ENCODE results near the gene DUSP22. TPM values are rescaled to one million over a fixed set of nuclear protein-coding genes. Genes with fewer than 3 reads are reported as not detected.

The DUSP22 gene
- total RNA-seq, 4 donors from 2014 or later, result 34.7 to 75.9 (median 48.5) TPM

GRCh38 chr6:349491-349921 is 57.2 kb downstream of the DUSP22 start:
- peaks cover 0 to 28% (median 0%) of the 10 kb centered on the region in 3 donors for H3K36me3 ChIP-seq
- TF ChIP-seq POLR2A (IDR thresholded peaks at IDR 0.05) (no peak), CTCF (IDR thresholded peaks at IDR 0.05) (no peak)
- H3K4me3 ChIP-seq, result no peak overlapping the region
- DNase-seq, result no peak
- H3K4me1 ChIP-seq, result peaks cover 0 to 5% (median 0%) of the 10 kb centered on the region in 4 donors
- H3K27me3 ChIP-seq, result no peaks in the 10 kb centered on the region
- no peaks in the 10 kb centered on the region for H3K9me3 ChIP-seq
- H3K27ac ChIP-seq, result no peak overlapping the region

- H3K4me3 ChIP-seq, result no peak overlapping the region
- peaks cover 0 to 28% (median 0%) of the 10 kb centered on the region in 3 donors for H3K36me3 ChIP-seq
- no peak overlapping the region for H3K27ac ChIP-seq
- H3K27me3 ChIP-seq, result no peaks in the 10 kb centered on the region
- no peaks in the 10 kb centered on the region for H3K9me3 ChIP-seq
- no peak for TF ChIP-seq POLR2A (IDR thresholded peaks at IDR 0.05)
- no peak for TF ChIP-seq CTCF (IDR thresholded peaks at IDR 0.05)
- no peak for DNase-seq
- H3K4me1 ChIP-seq, result peaks cover 0 to 5% (median 0%) of the 10 kb centered on the region in 4 donors
Observed at GRCh38 chr6:350371-350770, 58.1 kb downstream of the DUSP22 start.

GRCh38 chr6:351011-351866 is 59.0 kb downstream of the DUSP22 start:
- no peak for DNase-seq
- Histone ChIP-seq H3K27ac (no peak overlapping the region), H3K27me3 (no peaks in the 10 kb centered on the region), H3K36me3 (peaks cover 0 to 28% (median 0%) of the 10 kb centered on the region in 3 donors), H3K9me3 (no peaks in the 10 kb centered on the region), H3K4me3 (no peak overlapping the region), H3K4me1 (peaks cover 0 to 5% (median 0%) of the 10 kb centered on the region in 4 donors)
- TF ChIP-seq POLR2A (IDR thresholded peaks at IDR 0.05) (no peak), CTCF (IDR thresholded peaks at IDR 0.05) (no peak)

GRCh38 chr6:351867-352289 is 59.6 kb downstream of the DUSP22 start:
- Histone ChIP-seq H3K4me1 (peaks cover 0 to 5% (median 2%) of the 10 kb centered on the region in 4 donors), H3K27ac (no peak overlapping the region), H3K36me3 (peaks cover 0 to 28% (median 0%) of the 10 kb centered on the region in 3 donors), H3K9me3 (no peaks in the 10 kb centered on the region), H3K27me3 (no peaks in the 10 kb centered on the region), H3K4me3 (no peak overlapping the region)
- TF ChIP-seq POLR2A (IDR thresholded peaks at IDR 0.05), result no peak
- TF ChIP-seq CTCF (IDR thresholded peaks at IDR 0.05), result no peak
- no peak for DNase-seq

- Histone ChIP-seq H3K4me3 (no peak overlapping the region), H3K36me3 (peaks cover 0 to 28% (median 0%) of the 10 kb centered on the region in 3 donors), H3K27ac (no peak overlapping the region), H3K27me3 (no peaks in the 10 kb centered on the region), H3K9me3 (no peaks in the 10 kb centered on the region), H3K4me1 (peaks cover 0 to 8% (median 3%) of the 10 kb centered on the region in 4 donors)
- no peak for DNase-seq
- no peak for TF ChIP-seq CTCF (IDR thresholded peaks at IDR 0.05)
- TF ChIP-seq POLR2A (IDR thresholded peaks at IDR 0.05), result no peak
Observed at GRCh38 chr6:352474-352873, 60.2 kb downstream of the DUSP22 start.

Data from Peyer's patch (tissue), 4 donors.